ENCODE results near the gene ZNF385B.

Gene ZNF385B

DNA sequence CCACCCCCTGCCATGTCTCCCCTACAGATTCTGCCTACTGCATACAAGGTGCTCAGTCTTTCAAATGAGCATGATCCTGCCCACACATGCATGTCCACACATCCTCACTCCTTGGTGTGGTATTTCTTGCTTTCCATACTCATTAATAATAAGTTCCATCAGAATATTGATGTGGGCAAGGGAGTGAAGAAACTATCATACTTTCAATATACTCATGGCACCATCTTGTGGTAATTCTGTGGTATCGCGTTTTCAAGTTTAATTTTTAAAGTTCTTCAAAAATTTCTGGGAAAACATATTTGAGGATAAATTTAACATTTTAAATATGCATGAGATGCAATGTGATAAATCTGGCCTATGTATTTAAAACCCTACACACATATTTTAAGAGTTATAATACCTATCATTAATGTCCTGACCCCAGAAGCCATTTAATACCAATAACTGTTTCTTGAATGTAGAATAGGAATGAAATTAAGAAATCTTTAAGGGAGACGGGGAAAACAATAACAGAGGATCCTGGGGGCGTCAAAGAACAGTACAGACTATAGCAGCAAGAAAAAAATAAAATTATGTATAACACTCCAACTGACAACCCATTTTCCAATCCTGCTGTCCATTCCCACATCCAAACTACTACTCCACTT lies 110.1 kb downstream of the ZNF385B start:
- TF ChIP-seq CTCF (IDR thresholded peaks at IDR 0.05; ENCODE audit: low read depth, low read length) = peak; percentile 19; the same call in 1 of the 2 replicates
- no peak overlapping the region for H3K4me3 ChIP-seq (ENCODE audit: low read depth, low read length)

DNA sequence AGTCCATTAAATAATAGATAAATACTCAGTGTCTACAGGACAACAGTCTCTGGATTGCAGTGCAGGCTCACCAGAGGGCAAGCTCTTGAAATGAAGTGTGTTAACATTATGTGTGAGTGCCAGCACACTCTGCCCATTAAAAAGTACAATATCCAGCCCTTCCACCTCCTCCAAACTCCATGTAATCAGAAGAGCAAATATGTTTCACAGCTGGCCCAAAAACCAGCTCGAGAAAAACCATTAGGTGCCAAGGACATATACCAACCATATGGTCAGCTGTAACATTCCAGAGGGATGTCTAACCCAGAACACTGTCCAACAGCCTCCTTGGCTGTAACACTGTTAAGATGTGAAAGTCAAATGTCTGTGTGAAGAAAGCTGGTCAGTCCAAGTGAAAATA lies 112.2 kb downstream of the ZNF385B start:
- H3K4me3 ChIP-seq (ENCODE audit: low read depth, low read length) = no peak overlapping the region
- no peak for TF ChIP-seq CTCF (IDR thresholded peaks at IDR 0.05; ENCODE audit: low read depth, low read length)

GRCh38 chr2:179746981-179747380 lies 114.4 kb downstream of the ZNF385B start:
- TF ChIP-seq CTCF (IDR thresholded peaks at IDR 0.05; ENCODE audit: low read depth, low read length) = no peak
- H3K4me3 ChIP-seq (ENCODE audit: low read depth, low read length) = no peak overlapping the region

DNA sequence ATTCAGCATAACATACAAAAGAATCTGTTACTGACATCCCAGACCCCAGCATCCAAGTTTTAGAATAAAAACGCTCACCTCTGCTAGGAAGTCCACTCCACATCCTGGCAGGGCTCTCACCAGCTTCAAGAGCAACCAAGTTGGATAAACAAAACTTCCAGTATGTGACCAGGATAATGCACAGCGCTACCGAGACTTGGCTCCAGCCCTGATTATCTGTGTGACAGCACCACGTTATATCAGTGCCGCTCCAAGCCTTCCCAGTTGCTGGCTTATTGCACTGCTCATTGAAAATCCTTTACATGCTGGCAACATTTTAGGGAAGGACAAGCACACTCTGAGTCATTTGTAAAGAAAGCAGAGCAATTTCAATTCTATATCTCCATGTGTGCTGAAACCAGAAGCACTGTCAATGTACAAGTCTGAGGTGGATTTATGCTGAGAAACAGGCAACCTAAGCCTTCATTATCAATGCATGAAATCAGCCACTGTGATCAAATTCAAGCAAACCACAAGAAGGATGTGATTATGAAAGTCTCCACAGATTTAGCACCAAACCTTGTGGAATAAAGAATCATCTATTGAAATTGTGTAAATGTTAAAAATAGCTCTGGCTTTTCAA lies 115.7 kb downstream of the ZNF385B start:
- no peak overlapping the region for H3K4me3 ChIP-seq (ENCODE audit: low read depth, low read length)
- no peak for TF ChIP-seq CTCF (IDR thresholded peaks at IDR 0.05; ENCODE audit: low read depth, low read length)

DNA sequence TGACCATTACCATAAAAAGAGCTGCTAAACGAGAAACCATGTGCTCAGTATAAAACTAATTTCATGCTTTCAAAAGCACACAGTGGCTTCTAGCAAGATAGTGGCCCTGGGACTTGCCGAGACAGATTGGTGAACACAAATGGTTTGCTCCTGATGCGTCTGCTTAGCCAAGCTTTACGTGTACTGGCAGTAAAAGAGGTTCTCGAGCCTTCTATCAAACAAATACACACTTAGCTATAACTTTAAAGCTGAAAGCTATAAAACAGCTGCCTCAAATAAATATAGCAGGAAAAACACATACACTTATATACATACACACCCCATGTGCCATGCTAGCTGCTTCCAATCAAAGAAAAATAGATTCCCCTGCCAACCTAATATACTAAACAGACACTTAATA lies 117.0 kb downstream of the ZNF385B start:
- no peak overlapping the region for H3K4me3 ChIP-seq (ENCODE audit: low read depth, low read length)
- no peak for TF ChIP-seq CTCF (IDR thresholded peaks at IDR 0.05; ENCODE audit: low read depth, low read length)

DNA sequence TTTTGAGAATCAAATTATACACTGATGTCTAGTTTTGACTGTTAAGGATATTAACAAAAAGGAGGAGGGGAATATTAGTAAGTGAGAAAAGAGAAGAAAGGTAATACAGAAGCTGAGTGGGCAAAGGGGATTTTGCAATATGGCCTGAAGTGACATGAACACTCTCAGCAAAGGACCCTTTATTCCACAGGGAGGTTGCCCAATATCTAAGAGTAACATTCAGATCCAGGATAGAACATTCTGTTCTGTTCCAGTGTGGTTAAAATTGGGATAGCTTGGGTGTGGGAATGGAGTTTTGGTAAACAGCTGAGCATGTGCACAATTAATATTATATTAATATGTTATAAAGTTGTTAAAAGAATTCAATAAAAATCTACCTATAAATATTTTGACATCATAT lies 120.1 kb downstream of the ZNF385B start:
- H3K4me3 ChIP-seq (ENCODE audit: low read depth, low read length) = no peak overlapping the region
- no peak for TF ChIP-seq CTCF (IDR thresholded peaks at IDR 0.05; ENCODE audit: low read depth, low read length)

- TF ChIP-seq CTCF (IDR thresholded peaks at IDR 0.05; ENCODE audit: low read depth, low read length) = no peak
- H3K4me3 ChIP-seq (ENCODE audit: low read depth, low read length) = no peak overlapping the region
Observed at GRCh38 chr2:179729966-179730365, 131.4 kb downstream of the ZNF385B start.
